Endodermal cell (in vitro differentiated cells): Measurements from ENCODE around the gene MMD2. TPM values are rescaled to one million over a fixed set of nuclear protein-coding genes. Genes with fewer than 3 reads are reported as not detected.
A peak's percentile ranks its signal among the peaks of the same experiment; 100 is the strongest.

Experiments used
- DNase-seq: peaks from one replicate; pipeline ENCODE4 v3.0.0-alpha.2; 2017
- H3K27ac ChIP-seq: 2 replicates; pipeline ENCODE4 v1.5.1; 2013; ENCODE audit warnings: mild to moderate bottlenecking, low read depth, low read length, moderate library complexity
- H3K27me3 ChIP-seq: 2 replicates; pipeline ENCODE4 v1.6.1; 2013; ENCODE audit warnings: mild to moderate bottlenecking, low read length, moderate library complexity; ENCODE audit not compliant: insufficient read depth, control insufficient read depth, poor library complexity, severe bottlenecking
- H3K36me3 ChIP-seq: 2 replicates; pipeline ENCODE4 v1.7.0; 2013; ENCODE audit warnings: mild to moderate bottlenecking, low read length, moderate library complexity; ENCODE audit not compliant: control insufficient read depth, insufficient read depth
- H3K4me1 ChIP-seq: one replicate; pipeline ENCODE4 v1.7.0; 2013; ENCODE audit warnings: low read length; ENCODE audit not compliant: control insufficient read depth, insufficient read depth
- H3K4me3 ChIP-seq: 2 replicates; pipeline ENCODE4 v1.5.1; 2013; ENCODE audit warnings: mild to moderate bottlenecking, low read length, moderate library complexity
- H3K9ac ChIP-seq: 2 replicates; pipeline ENCODE4 v1.6.1; 2013; ENCODE audit warnings: mild to moderate bottlenecking, low read length, moderate library complexity; ENCODE audit not compliant: poor library complexity, severe bottlenecking; ENCODE audit errors: extremely low read depth
- H3K9me3 ChIP-seq: 2 replicates; pipeline ENCODE4 v1.6.1; 2013; ENCODE audit warnings: mild to moderate bottlenecking, low read length, moderate library complexity; ENCODE audit not compliant: control insufficient read depth
- H3K27ac Mint-ChIP-seq: 2 replicates; pipeline ENCODE4 v1.8.0; 2020; ENCODE audit warnings: mixed read lengths
- H3K27me3 Mint-ChIP-seq: 2 replicates; pipeline ENCODE4 v1.8.0; 2021; ENCODE audit warnings: mild to moderate bottlenecking, mixed read lengths; ENCODE audit not compliant: insufficient read depth
- H3K36me3 Mint-ChIP-seq: 2 replicates; pipeline ENCODE4 v1.8.0; 2020; ENCODE audit warnings: low read depth, mixed read lengths
- H3K4me1 Mint-ChIP-seq: 2 replicates; pipeline ENCODE4 v1.8.0; 2020; ENCODE audit warnings: mixed read lengths
- H3K4me3 Mint-ChIP-seq: 2 replicates; pipeline ENCODE4 v1.8.0; 2020; ENCODE audit warnings: mild to moderate bottlenecking, moderate library complexity, mixed read lengths
- H3K9me3 Mint-ChIP-seq: 2 replicates; pipeline ENCODE4 v1.8.0; 2020; ENCODE audit warnings: mild to moderate bottlenecking, mixed read lengths
- CTCF ChIP-seq: fragments of 200-600 bp; sonication (generic); conservative IDR thresholded peaks from 2 replicates; pipeline ENCODE4 v1.5.0; 2021; ENCODE audit warnings: antibody characterized with exemption, mild to moderate bottlenecking
- WGBS, 2 experiments: methylation state at CpG; one replicate each; pipeline versions ENCODE4 v1.1.5 to v1.1.7; 2013; ENCODE audit warnings: missing lambda C conversion rate in 2 of 2, mixed read lengths in 1 of 2; ENCODE audit not compliant: insufficient coverage in 1 of 2, insufficient read length in 1 of 2; 5-methylcytosine and 5-hydroxymethylcytosine counted together
- total RNA-seq, 2 donors: library from RNA; stranded (reverse); fragmentation: NEBNext Ultra II Directional in 1 of 2; extraction: Animal tissue kit (Norgen Biotek cat#: 25700) in 1 of 2; gene quantifications; 2 replicates in 1 of 2; 3 replicates in 1 of 2; pipeline ENCODE4 v1.2.1, GENCODE V29; 2021

Gene MMD2
- total RNA-seq, 2 donors from 2014 or later, result 0.15 TPM; not detected in 1

- Histone ChIP-seq H3K4me3 (no peak overlapping the region), H3K9me3 (peaks cover 4% of the 10 kb centered on the region), H3K27me3 (no peaks in the 10 kb centered on the region), H3K9ac (no peak overlapping the region), H3K27ac (no peak overlapping the region), H3K36me3 (no peaks in the 10 kb centered on the region), H3K4me1 (no peaks in the 10 kb centered on the region)
- no peak overlapping the region for H3K27ac Mint-ChIP-seq
- H3K36me3 Mint-ChIP-seq, result no peaks in the 10 kb centered on the region
- no peak for DNase-seq
- H3K4me3 Mint-ChIP-seq, result no peak overlapping the region
- no peak for TF ChIP-seq CTCF
- H3K4me1 Mint-ChIP-seq, result no peaks in the 10 kb centered on the region
- peaks cover 6% of the 10 kb centered on the region for H3K27me3 Mint-ChIP-seq
- WGBS, 2 experiments, result 86 to 92% methylated on average over 11 to 19 of the region's 19 CpGs
- H3K9me3 Mint-ChIP-seq, result peaks cover 2% of the 10 kb centered on the region
Measured at GRCh38 chr7:4919969-4920766, 38.8 kb downstream of the MMD2 start.

- WGBS, 2 experiments, result 85 to 88% methylated on average over 2 to 8 of the region's 8 CpGs
- Histone ChIP-seq H3K9me3 (peaks cover 4% of the 10 kb centered on the region), H3K4me1 (no peaks in the 10 kb centered on the region), H3K9ac (no peak overlapping the region), H3K27ac (no peak overlapping the region), H3K4me3 (no peak overlapping the region), H3K27me3 (no peaks in the 10 kb centered on the region), H3K36me3 (no peaks in the 10 kb centered on the region)
- Mint-ChIP-seq H3K9me3 (peaks cover 2% of the 10 kb centered on the region), H3K27me3 (peaks cover 5% of the 10 kb centered on the region), H3K36me3 (no peaks in the 10 kb centered on the region), H3K27ac (no peak overlapping the region), H3K4me3 (no peak overlapping the region), H3K4me1 (no peaks in the 10 kb centered on the region)
- TF ChIP-seq CTCF, result peak; percentile 46
- no peak for DNase-seq
Measured at GRCh38 chr7:4916113-4916512, 42.9 kb downstream of the MMD2 start.

GRCh38 chr7:4911111-4911828, 47.7 kb downstream of the MMD2 start:
- H3K27ac ChIP-seq, result no peak overlapping the region
- Mint-ChIP-seq H3K36me3 (no peaks in the 10 kb centered on the region), H3K9me3 (peaks cover 9% of the 10 kb centered on the region), H3K27ac (no peak overlapping the region), H3K4me1 (no peaks in the 10 kb centered on the region), H3K4me3 (no peak overlapping the region), H3K27me3 (peaks cover 7% of the 10 kb centered on the region)
- no peaks in the 10 kb centered on the region for H3K27me3 ChIP-seq
- no peak for TF ChIP-seq CTCF
- peaks cover 6% of the 10 kb centered on the region for H3K9me3 ChIP-seq
- WGBS, 2 experiments, result 93 to 98% methylated on average over 12 to 20 of the region's 20 CpGs
- no peaks in the 10 kb centered on the region for H3K4me1 ChIP-seq
- H3K4me3 ChIP-seq, result no peak overlapping the region
- no peak for DNase-seq
- no peak overlapping the region for H3K9ac ChIP-seq
- no peaks in the 10 kb centered on the region for H3K36me3 ChIP-seq
